WTC11 (cell line): Measurements from ENCODE around the gene PARM1. TPM values are rescaled to one million over a fixed set of nuclear protein-coding genes. Genes with fewer than 3 reads are reported as not detected.

Experiments used
- CREM ChIP-seq: sonication (generic); formaldehyde crosslinking; IDR thresholded peaks from 2 replicates; pipeline ENCODE4 v1.8.1; 2022; ENCODE audit warnings: mild to moderate bottlenecking, missing genetic modification reagents, moderate library complexity
- CTCF ChIP-seq: fragments of 200-600 bp; IDR thresholded peaks from 2 replicates; pipeline ENCODE4 v1.8.0; 2022; ENCODE audit warnings: antibody characterized with exemption
- E2F5 ChIP-seq: sonication (generic); formaldehyde crosslinking; IDR thresholded peaks from 2 replicates; pipeline ENCODE4 v1.8.1; 2022; ENCODE audit warnings: mild to moderate bottlenecking, moderate library complexity, missing genetic modification reagents
- EMX1 ChIP-seq: fragments of 250-450 bp; sonication (Bioruptor Pico); IDR thresholded peaks from 2 replicates; pipeline ENCODE4 v1.8.0; 2021; ENCODE audit warnings: mild to moderate bottlenecking
- ESRRA ChIP-seq: sonication (generic); formaldehyde crosslinking; IDR thresholded peaks from 2 replicates; pipeline ENCODE4 v1.8.1; 2022; ENCODE audit warnings: mild to moderate bottlenecking, missing genetic modification reagents, borderline replicate concordance
- GTF2I ChIP-seq: fragments of 250-450 bp; sonication (Bioruptor Pico); conservative IDR thresholded peaks from 2 replicates; pipeline ENCODE4 v1.4.0; 2021; ENCODE audit warnings: mild to moderate bottlenecking
- IRF2 ChIP-seq: sonication (generic); formaldehyde crosslinking; IDR thresholded peaks from 2 replicates; pipeline ENCODE4 v1.8.0; 2022; ENCODE audit warnings: low read depth, missing genetic modification reagents, borderline replicate concordance
- MXD4 ChIP-seq: fragments of 250-450 bp; sonication (Bioruptor Pico); IDR thresholded peaks from 2 replicates; pipeline ENCODE4 v1.8.0; 2021; ENCODE audit warnings: mild to moderate bottlenecking, moderate library complexity, borderline replicate concordance
- MYBL2 ChIP-seq: sonication (generic); formaldehyde crosslinking; IDR thresholded peaks from 2 replicates; pipeline ENCODE4 v1.8.1; 2023; ENCODE audit warnings: mild to moderate bottlenecking, moderate library complexity, missing genetic modification reagents
- NFYB ChIP-seq: sonication (generic); formaldehyde crosslinking; conservative IDR thresholded peaks from 2 replicates; pipeline ENCODE4 v1.8.0; 2022; ENCODE audit warnings: low read depth, missing genetic modification reagents
- SMAD4 ChIP-seq: sonication (generic); formaldehyde crosslinking; IDR thresholded peaks from 2 replicates; pipeline ENCODE4 v1.8.0; 2022; ENCODE audit warnings: mild to moderate bottlenecking, missing genetic modification reagents
- SP1 ChIP-seq: sonication (generic); formaldehyde crosslinking; conservative IDR thresholded peaks from 2 replicates; pipeline ENCODE4 v1.8.1; 2022; ENCODE audit warnings: missing genetic modification reagents
- STAT6 ChIP-seq: sonication (generic); formaldehyde crosslinking; conservative IDR thresholded peaks from 2 replicates; pipeline ENCODE4 v1.8.1; 2023; ENCODE audit warnings: mild to moderate bottlenecking, low read depth, missing genetic modification reagents, moderate library complexity
- ZNF317 ChIP-seq: sonication (generic); formaldehyde crosslinking; IDR thresholded peaks from 2 replicates; pipeline ENCODE4 v1.8.1; 2023; ENCODE audit warnings: low read depth, mild to moderate bottlenecking, moderate library complexity, missing genetic modification reagents, borderline replicate concordance
- ZNF512 ChIP-seq: sonication (generic); formaldehyde crosslinking; IDR thresholded peaks from 2 replicates; pipeline ENCODE4 v1.8.1; 2022; ENCODE audit warnings: missing genetic modification reagents, borderline replicate concordance
- ZNF671 ChIP-seq: fragments of 250-450 bp; sonication (Bioruptor Pico); IDR thresholded peaks from 2 replicates; pipeline ENCODE4 v1.8.0; 2021; ENCODE audit warnings: mild to moderate bottlenecking
- total RNA-seq: library from RNA; stranded (reverse); gene quantifications from 3 replicates; pipeline ENCODE4 v1.2.3, GENCODE V29; 2021
- TF ChIP-seq, protein P1 (sequence below): sonication (generic); formaldehyde crosslinking; IDR thresholded peaks from 2 replicates; pipeline ENCODE4 v1.8.1; 2023; ENCODE audit warnings: mild to moderate bottlenecking, missing genetic modification reagents
- TF ChIP-seq, protein P2 (sequence below): sonication (generic); formaldehyde crosslinking; conservative IDR thresholded peaks from 2 replicates; pipeline ENCODE4 v1.8.1; 2022; ENCODE audit warnings: mild to moderate bottlenecking, missing genetic modification reagents
- TF ChIP-seq, protein P3 (sequence below): fragments of 250-450 bp; sonication (Bioruptor Pico); IDR thresholded peaks from 2 replicates; pipeline ENCODE4 v1.9.0; 2021; ENCODE audit warnings: moderate library complexity, mild to moderate bottlenecking, inconsistent platforms, borderline replicate concordance
- TF ChIP-seq, protein P4 (sequence below): sonication (generic); formaldehyde crosslinking; IDR thresholded peaks from 2 replicates; pipeline ENCODE4 v1.8.1; 2022; ENCODE audit warnings: low read depth, mild to moderate bottlenecking, moderate library complexity, missing genetic modification reagents, borderline replicate concordance
- TF ChIP-seq, protein P5 (sequence below): sonication (generic); formaldehyde crosslinking; IDR thresholded peaks from 2 replicates; pipeline ENCODE4 v1.8.1; 2023; ENCODE audit warnings: mild to moderate bottlenecking, missing genetic modification reagents, borderline replicate concordance
- TF ChIP-seq, protein P6 (sequence below): sonication (generic); formaldehyde crosslinking; IDR thresholded peaks from 2 replicates; pipeline ENCODE4 v1.8.0; 2023; ENCODE audit warnings: missing genetic modification reagents

The PARM1 gene
- total RNA-seq, 1 experiment from 2014 or later = 6.3 TPM

DNA sequence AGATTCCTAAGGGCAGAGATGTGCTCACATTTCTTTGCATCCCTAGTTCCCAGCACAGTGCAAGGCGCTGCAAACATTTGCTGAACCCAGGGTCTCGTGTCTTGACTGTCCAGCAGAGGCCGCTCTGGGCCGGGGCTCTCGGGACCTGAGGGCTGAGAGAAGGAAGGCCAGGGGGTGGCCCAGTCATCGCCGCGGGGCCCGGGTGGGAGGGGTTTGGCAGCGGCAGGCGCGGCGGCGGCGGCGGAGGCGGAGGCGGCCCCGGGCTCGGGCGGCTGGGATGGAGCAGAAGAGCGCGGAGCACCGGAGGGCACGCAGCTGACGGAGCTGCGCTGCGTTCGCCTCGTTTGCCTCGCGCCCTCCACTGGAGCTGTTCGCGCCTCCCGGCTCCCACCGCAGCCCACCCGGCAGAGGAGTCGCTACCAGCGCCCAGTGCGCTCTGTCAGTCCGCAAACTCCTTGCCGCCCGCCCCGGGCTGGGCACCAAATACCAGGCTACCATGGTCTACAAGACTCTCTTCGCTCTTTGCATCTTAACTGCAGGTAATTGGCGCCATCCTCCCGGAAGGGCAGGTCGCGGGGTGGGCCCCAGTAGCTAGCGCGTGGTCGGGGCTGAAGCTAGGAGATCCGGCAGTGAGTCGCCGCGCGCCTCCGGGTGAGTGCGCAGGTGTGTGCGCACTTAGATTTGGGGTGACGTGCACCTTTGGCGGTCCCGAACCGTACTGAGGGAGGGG lies at the start of gene PARM1 (continued):
- TF ChIP-seq CTCF = peak; percentile 49; the same call in 1 of the 2 replicates
- TF ChIP-seq ZNF671 (CRISPR knock-in tag) = no peak
- TF ChIP-seq ESRRA (CRISPR knock-in tag) = no peak
- no peak for TF ChIP-seq STAT6 (CRISPR knock-in tag)
- TF ChIP-seq E2F5 (CRISPR knock-in tag) = peak; percentile 79
- TF ChIP-seq SMAD4 = no peak
- TF ChIP-seq GTF2I (CRISPR knock-in tag) = no peak
- no peak for TF ChIP-seq NFYB
- no peak for TF ChIP-seq SP1
- no peak for TF ChIP-seq MYBL2 (CRISPR knock-in tag)
- no peak for TF ChIP-seq MXD4 (CRISPR knock-in tag)
- TF ChIP-seq EMX1 (CRISPR knock-in tag) = no peak
- TF ChIP-seq, protein P1, sequence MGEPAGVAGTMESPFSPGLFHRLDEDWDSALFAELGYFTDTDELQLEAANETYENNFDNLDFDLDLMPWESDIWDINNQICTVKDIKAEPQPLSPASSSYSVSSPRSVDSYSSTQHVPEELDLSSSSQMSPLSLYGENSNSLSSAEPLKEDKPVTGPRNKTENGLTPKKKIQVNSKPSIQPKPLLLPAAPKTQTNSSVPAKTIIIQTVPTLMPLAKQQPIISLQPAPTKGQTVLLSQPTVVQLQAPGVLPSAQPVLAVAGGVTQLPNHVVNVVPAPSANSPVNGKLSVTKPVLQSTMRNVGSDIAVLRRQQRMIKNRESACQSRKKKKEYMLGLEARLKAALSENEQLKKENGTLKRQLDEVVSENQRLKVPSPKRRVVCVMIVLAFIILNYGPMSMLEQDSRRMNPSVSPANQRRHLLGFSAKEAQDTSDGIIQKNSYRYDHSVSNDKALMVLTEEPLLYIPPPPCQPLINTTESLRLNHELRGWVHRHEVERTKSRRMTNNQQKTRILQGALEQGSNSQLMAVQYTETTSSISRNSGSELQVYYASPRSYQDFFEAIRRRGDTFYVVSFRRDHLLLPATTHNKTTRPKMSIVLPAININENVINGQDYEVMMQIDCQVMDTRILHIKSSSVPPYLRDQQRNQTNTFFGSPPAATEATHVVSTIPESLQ (CRISPR knock-in tag) = no peak
- TF ChIP-seq, protein P2, sequence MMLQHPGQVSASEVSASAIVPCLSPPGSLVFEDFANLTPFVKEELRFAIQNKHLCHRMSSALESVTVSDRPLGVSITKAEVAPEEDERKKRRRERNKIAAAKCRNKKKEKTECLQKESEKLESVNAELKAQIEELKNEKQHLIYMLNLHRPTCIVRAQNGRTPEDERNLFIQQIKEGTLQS = no peak
- TF ChIP-seq ZNF317 (CRISPR knock-in tag) = no peak
- TF ChIP-seq, protein P3, sequence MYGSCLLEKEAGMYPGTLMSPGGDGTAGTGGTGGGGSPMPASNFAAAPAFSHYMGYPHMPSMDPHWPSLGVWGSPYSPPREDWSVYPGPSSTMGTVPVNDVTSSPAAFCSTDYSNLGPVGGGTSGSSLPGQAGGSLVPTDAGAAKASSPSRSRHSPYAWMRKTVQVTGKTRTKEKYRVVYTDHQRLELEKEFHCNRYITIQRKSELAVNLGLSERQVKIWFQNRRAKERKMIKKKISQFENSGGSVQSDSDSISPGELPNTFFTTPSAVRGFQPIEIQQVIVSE (CRISPR knock-in tag) = no peak
- TF ChIP-seq IRF2 = no peak
- TF ChIP-seq ZNF512 = no peak
- TF ChIP-seq CREM (CRISPR knock-in tag) = no peak
- TF ChIP-seq, protein P4, sequence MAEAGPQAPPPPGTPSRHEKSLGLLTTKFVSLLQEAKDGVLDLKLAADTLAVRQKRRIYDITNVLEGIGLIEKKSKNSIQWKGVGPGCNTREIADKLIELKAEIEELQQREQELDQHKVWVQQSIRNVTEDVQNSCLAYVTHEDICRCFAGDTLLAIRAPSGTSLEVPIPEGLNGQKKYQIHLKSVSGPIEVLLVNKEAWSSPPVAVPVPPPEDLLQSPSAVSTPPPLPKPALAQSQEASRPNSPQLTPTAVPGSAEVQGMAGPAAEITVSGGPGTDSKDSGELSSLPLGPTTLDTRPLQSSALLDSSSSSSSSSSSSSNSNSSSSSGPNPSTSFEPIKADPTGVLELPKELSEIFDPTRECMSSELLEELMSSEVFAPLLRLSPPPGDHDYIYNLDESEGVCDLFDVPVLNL (CRISPR knock-in tag) = no peak
- TF ChIP-seq, protein P5, sequence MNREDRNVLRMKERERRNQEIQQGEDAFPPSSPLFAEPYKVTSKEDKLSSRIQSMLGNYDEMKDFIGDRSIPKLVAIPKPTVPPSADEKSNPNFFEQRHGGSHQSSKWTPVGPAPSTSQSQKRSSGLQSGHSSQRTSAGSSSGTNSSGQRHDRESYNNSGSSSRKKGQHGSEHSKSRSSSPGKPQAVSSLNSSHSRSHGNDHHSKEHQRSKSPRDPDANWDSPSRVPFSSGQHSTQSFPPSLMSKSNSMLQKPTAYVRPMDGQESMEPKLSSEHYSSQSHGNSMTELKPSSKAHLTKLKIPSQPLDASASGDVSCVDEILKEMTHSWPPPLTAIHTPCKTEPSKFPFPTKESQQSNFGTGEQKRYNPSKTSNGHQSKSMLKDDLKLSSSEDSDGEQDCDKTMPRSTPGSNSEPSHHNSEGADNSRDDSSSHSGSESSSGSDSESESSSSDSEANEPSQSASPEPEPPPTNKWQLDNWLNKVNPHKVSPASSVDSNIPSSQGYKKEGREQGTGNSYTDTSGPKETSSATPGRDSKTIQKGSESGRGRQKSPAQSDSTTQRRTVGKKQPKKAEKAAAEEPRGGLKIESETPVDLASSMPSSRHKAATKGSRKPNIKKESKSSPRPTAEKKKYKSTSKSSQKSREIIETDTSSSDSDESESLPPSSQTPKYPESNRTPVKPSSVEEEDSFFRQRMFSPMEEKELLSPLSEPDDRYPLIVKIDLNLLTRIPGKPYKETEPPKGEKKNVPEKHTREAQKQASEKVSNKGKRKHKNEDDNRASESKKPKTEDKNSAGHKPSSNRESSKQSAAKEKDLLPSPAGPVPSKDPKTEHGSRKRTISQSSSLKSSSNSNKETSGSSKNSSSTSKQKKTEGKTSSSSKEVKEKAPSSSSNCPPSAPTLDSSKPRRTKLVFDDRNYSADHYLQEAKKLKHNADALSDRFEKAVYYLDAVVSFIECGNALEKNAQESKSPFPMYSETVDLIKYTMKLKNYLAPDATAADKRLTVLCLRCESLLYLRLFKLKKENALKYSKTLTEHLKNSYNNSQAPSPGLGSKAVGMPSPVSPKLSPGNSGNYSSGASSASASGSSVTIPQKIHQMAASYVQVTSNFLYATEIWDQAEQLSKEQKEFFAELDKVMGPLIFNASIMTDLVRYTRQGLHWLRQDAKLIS (CRISPR knock-in tag) = no peak; the same call in 1 of the 2 replicates
- TF ChIP-seq, protein P6, sequence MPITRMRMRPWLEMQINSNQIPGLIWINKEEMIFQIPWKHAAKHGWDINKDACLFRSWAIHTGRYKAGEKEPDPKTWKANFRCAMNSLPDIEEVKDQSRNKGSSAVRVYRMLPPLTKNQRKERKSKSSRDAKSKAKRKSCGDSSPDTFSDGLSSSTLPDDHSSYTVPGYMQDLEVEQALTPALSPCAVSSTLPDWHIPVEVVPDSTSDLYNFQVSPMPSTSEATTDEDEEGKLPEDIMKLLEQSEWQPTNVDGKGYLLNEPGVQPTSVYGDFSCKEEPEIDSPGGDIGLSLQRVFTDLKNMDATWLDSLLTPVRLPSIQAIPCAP = no peak
